Nephron progenitor cell (in vitro differentiated cells): ENCODE measurements around the gene ANK2.

Source experiments
- DNase-seq: peaks from one replicate; pipeline ENCODE4 v3.0.0; 2021
- H3K27ac Mint-ChIP-seq: 2 replicates; pipeline ENCODE4 v1.8.0; 2021; ENCODE audit warnings: mild to moderate bottlenecking, moderate library complexity, mixed read lengths
- H3K27me3 Mint-ChIP-seq: 2 replicates; pipeline ENCODE4 v1.8.0; 2021; ENCODE audit warnings: mild to moderate bottlenecking, low read depth, mixed read lengths; ENCODE audit not compliant: poor library complexity
- H3K36me3 Mint-ChIP-seq: 2 replicates; pipeline ENCODE4 v1.8.0; 2021; ENCODE audit warnings: low read depth, mixed read lengths
- H3K4me1 Mint-ChIP-seq: 2 replicates; pipeline ENCODE4 v1.8.0; 2021; ENCODE audit warnings: mixed read lengths
- H3K4me3 Mint-ChIP-seq: 2 replicates; pipeline ENCODE4 v1.8.0; 2021; ENCODE audit warnings: mild to moderate bottlenecking, moderate library complexity, mixed read lengths
- H3K9me3 Mint-ChIP-seq: 2 replicates; pipeline ENCODE4 v1.8.0; 2021; ENCODE audit warnings: mild to moderate bottlenecking, moderate library complexity, mixed read lengths
- CTCF ChIP-seq: fragments of 200-600 bp; sonication (generic); IDR thresholded peaks from 2 replicates; pipeline ENCODE4 v1.5.0; 2021; ENCODE audit warnings: antibody characterized with exemption

ANK2 gene

GRCh38 chr4:113410686-113411085, 361.2 kb downstream of the ANK2 start:
- TF ChIP-seq CTCF = no peak
- no peak for DNase-seq
- Mint-ChIP-seq H3K27ac (no peak overlapping the region), H3K36me3 (no peaks in the 10 kb centered on the region), H3K9me3 (no peaks in the 10 kb centered on the region), H3K4me1 (no peaks in the 10 kb centered on the region), H3K4me3 (no peak overlapping the region), H3K27me3 (no peaks in the 10 kb centered on the region)

GRCh38 chr4:113411496-113411938, 362.1 kb downstream of the ANK2 start:
- Mint-ChIP-seq H3K27ac (no peak overlapping the region), H3K36me3 (no peaks in the 10 kb centered on the region), H3K9me3 (peaks cover 5% of the 10 kb centered on the region), H3K27me3 (no peaks in the 10 kb centered on the region), H3K4me1 (no peaks in the 10 kb centered on the region), H3K4me3 (no peak overlapping the region)
- TF ChIP-seq CTCF = no peak
- DNase-seq = no peak

DNA sequence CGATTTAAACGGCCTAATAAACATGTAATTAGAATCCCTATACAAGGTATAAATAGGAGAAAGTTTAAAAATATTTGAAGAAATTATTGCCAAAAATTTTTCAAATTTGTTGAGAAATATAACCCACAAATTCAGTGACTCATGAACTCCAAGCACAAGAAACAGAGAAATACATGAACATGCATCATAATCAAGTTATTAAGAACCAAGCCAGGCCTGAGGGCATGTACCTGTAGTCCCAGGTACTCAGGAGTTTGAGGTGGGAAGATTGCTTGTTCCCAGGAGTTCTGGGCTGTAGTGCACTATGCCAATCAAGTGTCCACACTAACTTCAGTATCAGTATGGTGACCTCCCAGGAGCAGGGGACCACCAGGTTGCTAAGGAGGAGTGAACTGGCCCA, 370.2 kb downstream of the ANK2 start:
- peaks cover 3% of the 10 kb centered on the region for H3K27me3 Mint-ChIP-seq
- no peak overlapping the region for H3K27ac Mint-ChIP-seq
- peaks cover 50% of the 10 kb centered on the region for H3K9me3 Mint-ChIP-seq

GRCh38 chr4:113420938-113421337, 371.5 kb downstream of the ANK2 start:
- Mint-ChIP-seq H3K27ac (no peak overlapping the region), H3K4me3 (no peak overlapping the region), H3K27me3 (peaks cover 3% of the 10 kb centered on the region), H3K9me3 (peaks cover 53% of the 10 kb centered on the region), H3K36me3 (peaks cover 4% of the 10 kb centered on the region), H3K4me1 (no peaks in the 10 kb centered on the region)
- no peak for TF ChIP-seq CTCF
- DNase-seq = no peak

More for the DNA sequence above, 370.2 kb downstream of the ANK2 start:
- H3K4me1 Mint-ChIP-seq = no peaks in the 10 kb centered on the region
- no peak overlapping the region for H3K4me3 Mint-ChIP-seq
- H3K36me3 Mint-ChIP-seq = peaks cover 4% of the 10 kb centered on the region
- TF ChIP-seq CTCF = no peak
- no peak for DNase-seq

- Mint-ChIP-seq H3K4me1 (no peaks in the 10 kb centered on the region), H3K9me3 (peaks cover 40% of the 10 kb centered on the region), H3K27me3 (peaks cover 3% of the 10 kb centered on the region), H3K36me3 (peaks cover 4% of the 10 kb centered on the region), H3K4me3 (no peak overlapping the region), H3K27ac (no peak overlapping the region)
- no peak for DNase-seq
- no peak for TF ChIP-seq CTCF
Observed at GRCh38 chr4:113423631-113424030, 374.2 kb downstream of the ANK2 start.

DNA sequence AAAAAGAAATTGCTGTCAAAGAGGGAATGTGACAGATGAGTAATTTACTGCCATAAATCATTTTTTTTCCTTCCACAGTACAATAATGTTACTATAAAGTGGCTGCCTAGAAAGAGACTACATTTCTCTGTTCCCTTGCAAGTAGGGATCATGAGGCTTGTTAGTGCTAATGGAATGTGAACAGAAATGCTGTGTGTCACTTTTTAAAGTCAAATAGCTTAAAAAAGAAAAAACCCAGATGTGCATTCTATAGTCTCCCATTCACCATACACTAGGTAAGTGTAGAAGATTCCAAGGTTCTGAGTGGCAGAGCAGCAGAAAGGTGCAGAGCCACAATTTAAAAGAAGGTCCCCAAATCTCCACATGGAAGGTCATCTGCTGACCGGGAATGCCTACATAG, 383.7 kb downstream of the ANK2 start:
- Mint-ChIP-seq H3K27me3 (peaks cover 3% of the 10 kb centered on the region), H3K27ac (no peak overlapping the region), H3K4me3 (no peak overlapping the region), H3K4me1 (peaks cover 23% of the 10 kb centered on the region), H3K36me3 (no peaks in the 10 kb centered on the region), H3K9me3 (peaks cover 32% of the 10 kb centered on the region)
- TF ChIP-seq CTCF = no peak
- no peak for DNase-seq
